NCI-H82 (cell line): ENCODE measurements around the gene LRIT3.
A peak's percentile ranks its signal among the peaks of the same experiment; 100 is the strongest.

Experiments
- DNase-seq: peaks from one replicate; lab custom pipeline; 2025; lab: John Stamatoyannopoulos, UW

Gene LRIT3

GRCh38 chr4:109847896-109848442 lies at the start of gene LRIT3:
Gene LRIT3 (plus strand): TSS chr4:109848107. CDS start chr4:109848202, 95 bp downstream.
- peak; percentile 64 for DNase-seq

GRCh38 chr4:109798866-109799265 lies 49.0 kb upstream of the LRIT3 start:
- no peak for DNase-seq

- peak; percentile 17 for DNase-seq
Measured at GRCh38 chr4:109801099-109801789, 46.7 kb upstream of the LRIT3 start.

- DNase-seq = no peak
Measured at GRCh38 chr4:109801895-109802319, 46.0 kb upstream of the LRIT3 start, which contains the start of gene CFI. Gene CFI (minus strand): TSS chr4:109801999. CDS start chr4:109801971, 28 bp downstream.

GRCh38 chr4:109803924-109804571 lies 43.9 kb upstream of the LRIT3 start:
- peak; percentile 73 for DNase-seq

- DNase-seq = no peak
Measured at GRCh38 chr4:109809655-109810054, 38.3 kb upstream of the LRIT3 start.

GRCh38 chr4:109810552-109811387 lies 37.1 kb upstream of the LRIT3 start:
- DNase-seq = no peak

- no peak for DNase-seq
Measured at GRCh38 chr4:109811707-109812106, 36.2 kb upstream of the LRIT3 start.

GRCh38 chr4:109815151-109816081 lies 32.5 kb upstream of the LRIT3 start, which contains the start of gene GAR1:
Gene GAR1 (plus strand): TSS chr4:109815762. CDS start chr4:109816165, 403 bp downstream.
- peak; percentile 95 for DNase-seq

- no peak for DNase-seq
Measured at GRCh38 chr4:109816082-109816442, 31.8 kb upstream of the LRIT3 start.

GRCh38 chr4:109816894-109817293 lies 31.0 kb upstream of the LRIT3 start:
- DNase-seq = no peak

- DNase-seq = no peak
Measured at GRCh38 chr4:109818268-109818667, 29.6 kb upstream of the LRIT3 start.

- DNase-seq = peak; percentile 51
Measured at GRCh38 chr4:109820563-109820962, 27.3 kb upstream of the LRIT3 start.

- no peak for DNase-seq
Measured at GRCh38 chr4:109821185-109821584, 26.7 kb upstream of the LRIT3 start.

- DNase-seq = peak; percentile 8
Measured at GRCh38 chr4:109826719-109827118, 21.2 kb upstream of the LRIT3 start.

- no peak for DNase-seq
Measured at GRCh38 chr4:109827672-109828071, 20.2 kb upstream of the LRIT3 start, which contains the start of gene RRH. Gene RRH (plus strand): TSS chr4:109827972. CDS start chr4:109828028, 56 bp downstream.

- no peak for DNase-seq
Measured at GRCh38 chr4:109833756-109834155, 14.2 kb upstream of the LRIT3 start.

GRCh38 chr4:109836985-109837384 lies 10.9 kb upstream of the LRIT3 start:
- DNase-seq = no peak

- DNase-seq = peak; percentile 1
Measured at GRCh38 chr4:109846395-109847098, 1.4 kb upstream of the LRIT3 start.

- DNase-seq = no peak
Measured at GRCh38 chr4:109848501-109848900, 594 bp downstream of the LRIT3 start.
